Vein endothelial cell (primary cell): ENCODE results near the gene UBR1. TPM values are rescaled to one million over a fixed set of nuclear protein-coding genes. Genes with fewer than 3 reads are reported as not detected.

Experiments used
- small RNA-seq: library from RNA; depleted of rRNA; stranded (forward); fragments of <200 nt; gene quantifications from one replicate; pipeline ENCODE3, GENCODE V24; 2012
- total RNA-seq: library from RNA; depleted of rRNA; stranded (reverse); fragments of >200 nt; gene quantifications from 2 replicates; pipeline ENCODE4 v1.2.3, GENCODE V29; 2012

Gene UBR1
- total RNA-seq: 33.1 and 36.6 TPM in 2 replicates

GRCh38 chr15:43105778-43106485 lies at the start of gene UBR1:
UBR1 (minus strand) TSS chr15:43106038; CDS start chr15:43106022, 16 bp downstream.

GRCh38 chr15:43133430-43134156 lies 27.8 kb upstream of the UBR1 start, which contains the start of gene TMEM62:
TMEM62 (plus strand) TSS chr15:43133586; CDS start chr15:43133803, 217 bp downstream.

GRCh38 chr15:42920519-42921341 lies 185.1 kb downstream of the UBR1 start, which contains the start of gene TTBK2:
TTBK2 (minus strand) TSS chr15:42920778; CDS start chr15:42878617, 42,161 bp downstream.

Small RNA genes lying within 50 kb of the gene (small RNA-seq; reads per million reads assigned to genes)
- gene AC068724.2: not detected

Other genes with a start within 250 kb of the UBR1 start
- gene TTBK2, start 185.3 kb downstream of the UBR1 start, total RNA-seq: 11.7 and 14.7 TPM in 2 replicates
- 16.4 and 18.0 TPM in 2 replicates for gene TMEM62, start 27.5 kb upstream of the UBR1 start, total RNA-seq
- gene CCNDBP1, start 79.4 kb upstream of the UBR1 start, total RNA-seq: 71.9 and 74.6 TPM in 2 replicates
- gene EPB42, start 115.0 kb upstream of the UBR1 start, total RNA-seq: not detected in 2 replicates
- gene TGM5, start 160.9 kb upstream of the UBR1 start, total RNA-seq: not detected in 2 replicates
- not detected in 2 replicates for gene TGM7, start 196.2 kb upstream of the UBR1 start, total RNA-seq
- 5.6 and 7.3 TPM in 2 replicates for gene LCMT2, start 224.5 kb upstream of the UBR1 start, total RNA-seq